HG03103 (cell line): Measurements from ENCODE around the gene PDPK1.
"Not testable (repeated sequence)": the region's sequence is repeated elsewhere in the genome, so short reads cannot be mapped to it uniquely, and the experiment has no call there.

ENCODE experiments used
- ATAC-seq: cut with Tn5 transposase; IDR thresholded peaks from one replicate; pipeline ENCODE4 v1.9.1; 2021; ENCODE audit warnings: low read depth; ENCODE audit not compliant: unreplicated experiment

Gene PDPK1

GRCh38 chr16:2539192-2539844 is 1.5 kb downstream of the PDPK1 start:
- ATAC-seq: not testable (repeated sequence)

- not testable (repeated sequence) for ATAC-seq
Measured at GRCh38 chr16:2539845-2540458, 2.1 kb downstream of the PDPK1 start.

GRCh38 chr16:2540912-2541311 is 3.1 kb downstream of the PDPK1 start:
- ATAC-seq: not testable (repeated sequence)

- not testable (repeated sequence) for ATAC-seq
Measured at GRCh38 chr16:2541409-2541808, 3.6 kb downstream of the PDPK1 start.

- not testable (repeated sequence) for ATAC-seq
Measured at GRCh38 chr16:2543771-2544170, 6.0 kb downstream of the PDPK1 start.

GRCh38 chr16:2550283-2550878 is 12.6 kb downstream of the PDPK1 start:
- not testable (repeated sequence) for ATAC-seq

GRCh38 chr16:2551420-2551889 is 13.6 kb downstream of the PDPK1 start:
- ATAC-seq: not testable (repeated sequence)

- not testable (repeated sequence) for ATAC-seq
Measured at GRCh38 chr16:2554709-2555425, 17.0 kb downstream of the PDPK1 start.

- not testable (repeated sequence) for ATAC-seq
Measured at GRCh38 chr16:2557150-2557549, 19.3 kb downstream of the PDPK1 start.

- not testable (repeated sequence) for ATAC-seq
Measured at GRCh38 chr16:2560131-2560797, 22.4 kb downstream of the PDPK1 start.

GRCh38 chr16:2560798-2561133 is 22.9 kb downstream of the PDPK1 start:
- not testable (repeated sequence) for ATAC-seq

GRCh38 chr16:2567506-2567905 is 29.7 kb downstream of the PDPK1 start:
- ATAC-seq: not testable (repeated sequence)

- not testable (repeated sequence) for ATAC-seq
Measured at GRCh38 chr16:2568573-2568972, 30.8 kb downstream of the PDPK1 start.

GRCh38 chr16:2572704-2573103 is 34.9 kb downstream of the PDPK1 start:
- not testable (repeated sequence) for ATAC-seq

GRCh38 chr16:2575839-2576238 is 38.0 kb downstream of the PDPK1 start:
- ATAC-seq: not testable (repeated sequence)

GRCh38 chr16:2577044-2577443 is 39.2 kb downstream of the PDPK1 start:
- ATAC-seq: not testable (repeated sequence)

- ATAC-seq: not testable (repeated sequence)
Measured at GRCh38 chr16:2578905-2579304, 41.1 kb downstream of the PDPK1 start.

GRCh38 chr16:2580143-2580542 is 42.3 kb downstream of the PDPK1 start:
- ATAC-seq: not testable (repeated sequence)

GRCh38 chr16:2580818-2581217 is 43.0 kb downstream of the PDPK1 start:
- not testable (repeated sequence) for ATAC-seq
